ENCODE measurements around the gene COG5. TPM values are rescaled to one million over a fixed set of nuclear protein-coding genes. Genes with fewer than 3 reads are reported as not detected.

The COG5 gene
- total RNA-seq, 1 experiment from 2014 or later: 29.1 TPM

GRCh38 chr7:107610323-107610722 is 46.6 kb upstream of the COG5 start:
- no peaks in the 10 kb centered on the region for H3K9me3 ChIP-seq (ENCODE audit: control insufficient read depth, insufficient read depth, low read depth, low read length)
- no peak for DNase-seq (ENCODE audit: low read depth, low spot score)
- TF ChIP-seq, protein P1, sequence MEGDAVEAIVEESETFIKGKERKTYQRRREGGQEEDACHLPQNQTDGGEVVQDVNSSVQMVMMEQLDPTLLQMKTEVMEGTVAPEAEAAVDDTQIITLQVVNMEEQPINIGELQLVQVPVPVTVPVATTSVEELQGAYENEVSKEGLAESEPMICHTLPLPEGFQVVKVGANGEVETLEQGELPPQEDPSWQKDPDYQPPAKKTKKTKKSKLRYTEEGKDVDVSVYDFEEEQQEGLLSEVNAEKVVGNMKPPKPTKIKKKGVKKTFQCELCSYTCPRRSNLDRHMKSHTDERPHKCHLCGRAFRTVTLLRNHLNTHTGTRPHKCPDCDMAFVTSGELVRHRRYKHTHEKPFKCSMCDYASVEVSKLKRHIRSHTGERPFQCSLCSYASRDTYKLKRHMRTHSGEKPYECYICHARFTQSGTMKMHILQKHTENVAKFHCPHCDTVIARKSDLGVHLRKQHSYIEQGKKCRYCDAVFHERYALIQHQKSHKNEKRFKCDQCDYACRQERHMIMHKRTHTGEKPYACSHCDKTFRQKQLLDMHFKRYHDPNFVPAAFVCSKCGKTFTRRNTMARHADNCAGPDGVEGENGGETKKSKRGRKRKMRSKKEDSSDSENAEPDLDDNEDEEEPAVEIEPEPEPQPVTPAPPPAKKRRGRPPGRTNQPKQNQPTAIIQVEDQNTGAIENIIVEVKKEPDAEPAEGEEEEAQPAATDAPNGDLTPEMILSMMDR (IDR thresholded peaks at IDR 0.05): no peak
- TF ChIP-seq, protein P2, sequence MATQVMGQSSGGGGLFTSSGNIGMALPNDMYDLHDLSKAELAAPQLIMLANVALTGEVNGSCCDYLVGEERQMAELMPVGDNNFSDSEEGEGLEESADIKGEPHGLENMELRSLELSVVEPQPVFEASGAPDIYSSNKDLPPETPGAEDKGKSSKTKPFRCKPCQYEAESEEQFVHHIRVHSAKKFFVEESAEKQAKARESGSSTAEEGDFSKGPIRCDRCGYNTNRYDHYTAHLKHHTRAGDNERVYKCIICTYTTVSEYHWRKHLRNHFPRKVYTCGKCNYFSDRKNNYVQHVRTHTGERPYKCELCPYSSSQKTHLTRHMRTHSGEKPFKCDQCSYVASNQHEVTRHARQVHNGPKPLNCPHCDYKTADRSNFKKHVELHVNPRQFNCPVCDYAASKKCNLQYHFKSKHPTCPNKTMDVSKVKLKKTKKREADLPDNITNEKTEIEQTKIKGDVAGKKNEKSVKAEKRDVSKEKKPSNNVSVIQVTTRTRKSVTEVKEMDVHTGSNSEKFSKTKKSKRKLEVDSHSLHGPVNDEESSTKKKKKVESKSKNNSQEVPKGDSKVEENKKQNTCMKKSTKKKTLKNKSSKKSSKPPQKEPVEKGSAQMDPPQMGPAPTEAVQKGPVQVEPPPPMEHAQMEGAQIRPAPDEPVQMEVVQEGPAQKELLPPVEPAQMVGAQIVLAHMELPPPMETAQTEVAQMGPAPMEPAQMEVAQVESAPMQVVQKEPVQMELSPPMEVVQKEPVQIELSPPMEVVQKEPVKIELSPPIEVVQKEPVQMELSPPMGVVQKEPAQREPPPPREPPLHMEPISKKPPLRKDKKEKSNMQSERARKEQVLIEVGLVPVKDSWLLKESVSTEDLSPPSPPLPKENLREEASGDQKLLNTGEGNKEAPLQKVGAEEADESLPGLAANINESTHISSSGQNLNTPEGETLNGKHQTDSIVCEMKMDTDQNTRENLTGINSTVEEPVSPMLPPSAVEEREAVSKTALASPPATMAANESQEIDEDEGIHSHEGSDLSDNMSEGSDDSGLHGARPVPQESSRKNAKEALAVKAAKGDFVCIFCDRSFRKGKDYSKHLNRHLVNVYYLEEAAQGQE (IDR thresholded peaks at IDR 0.05; ENCODE audit: insufficient read depth in 1 of 2, low read depth in 2 of 2, low read length in 1 of 2): no peak
- TF ChIP-seq TCF7L2 (IDR thresholded peaks at IDR 0.05; ENCODE audit: low read depth, low read length): no peak
- TF ChIP-seq POLR2AphosphoS5 (IDR thresholded peaks at IDR 0.05; ENCODE audit: low read depth, low read length): no peak
- TF ChIP-seq SIN3A (IDR thresholded peaks at IDR 0.05; ENCODE audit: borderline replicate concordance, insufficient read depth, low read depth, low read length): no peak
- ChIA-PET CTCF (no interaction called here), POLR2A (no interaction called here)
- no peaks in the 10 kb centered on the region for H3K4me1 ChIP-seq (ENCODE audit: control insufficient read depth, insufficient read depth, low read length)
- H3K27me3 ChIP-seq (ENCODE audit: control insufficient read depth, insufficient read depth, low read length): no peaks in the 10 kb centered on the region
- no peak overlapping the region for H3K27ac ChIP-seq (ENCODE audit: low read length)
- no peak overlapping the region for H3K4me3 ChIP-seq (ENCODE audit: low read depth in 2 of 2, low read length in 2 of 2)
- H3K36me3 ChIP-seq (ENCODE audit: control insufficient read depth, insufficient read depth, low read length): peaks cover 8% of the 10 kb centered on the region; the same call in 1 of the 2 replicates
- ATAC-seq: no peak
- no TSS peak for BruUV-seq (replicated peaks)
- in situ Hi-C loops (cut with HindIII; ENCODE audit: low pct_unique_long_range_greater_than_20kb, low sequenced_read_pairs): no loop called here
- intact Hi-C loops (cut with micrococcal nuclease; ENCODE audit: unreplicated experiment): no loop called here

DNA sequence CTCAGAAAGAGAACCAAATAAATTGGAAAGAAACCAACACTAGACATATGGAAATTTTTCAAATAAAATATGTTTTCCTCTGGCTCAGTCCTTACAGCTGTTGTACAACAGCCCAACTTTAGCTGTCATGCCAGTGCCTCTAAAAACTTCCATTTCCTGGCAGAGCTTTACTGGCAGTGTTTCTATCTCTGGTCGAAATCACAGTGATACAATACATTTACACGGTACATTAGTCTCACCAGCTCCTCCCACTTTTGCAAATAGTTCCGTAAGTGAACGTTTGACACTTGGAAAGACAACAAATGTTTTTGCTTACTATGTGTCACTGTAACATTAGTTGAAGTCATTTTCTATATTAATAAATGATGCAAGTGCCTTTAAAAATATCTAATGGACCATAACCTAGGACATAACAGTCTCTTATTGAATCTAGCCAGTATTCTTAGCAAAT is 46.1 kb upstream of the COG5 start:
- no peak for TF ChIP-seq POLR2AphosphoS5 (IDR thresholded peaks at IDR 0.05; ENCODE audit: low read depth, low read length)
- POLR2A ChIA-PET: no interaction called here
- no TSS peak for BruUV-seq (replicated peaks)

GRCh38 chr7:107606303-107606702 is 42.6 kb upstream of the COG5 start:
- no peak overlapping the region for H3K4me3 ChIP-seq (ENCODE audit: low read depth in 2 of 2, low read length in 2 of 2)
- intact Hi-C loops (cut with micrococcal nuclease; ENCODE audit: unreplicated experiment) (no loop called here), in situ Hi-C loops (cut with HindIII; ENCODE audit: low pct_unique_long_range_greater_than_20kb, low sequenced_read_pairs) (no loop called here)
- H3K4me1 ChIP-seq (ENCODE audit: control insufficient read depth, insufficient read depth, low read length): no peaks in the 10 kb centered on the region
- ATAC-seq (no peak), DNase-seq (ENCODE audit: low read depth, low spot score) (no peak)
- H3K27me3 ChIP-seq (ENCODE audit: control insufficient read depth, insufficient read depth, low read length): no peaks in the 10 kb centered on the region
- H3K9me3 ChIP-seq (ENCODE audit: control insufficient read depth, insufficient read depth, low read depth, low read length): no peaks in the 10 kb centered on the region
- TF ChIP-seq, protein P1 (IDR thresholded peaks at IDR 0.05): no peak
- TF ChIP-seq POLR2AphosphoS5 (IDR thresholded peaks at IDR 0.05; ENCODE audit: low read depth, low read length): no peak
- TF ChIP-seq, protein P2 (IDR thresholded peaks at IDR 0.05; ENCODE audit: insufficient read depth in 1 of 2, low read depth in 2 of 2, low read length in 1 of 2): no peak
- no TSS peak for BruUV-seq (replicated peaks)
- no peak overlapping the region for H3K27ac ChIP-seq (ENCODE audit: low read length)
- ChIA-PET POLR2A (no interaction called here), CTCF (no interaction called here)
- H3K36me3 ChIP-seq (ENCODE audit: control insufficient read depth, insufficient read depth, low read length): peaks cover 10% of the 10 kb centered on the region

More for the DNA sequence above, 46.1 kb upstream of the COG5 start:
- H3K27me3 ChIP-seq (ENCODE audit: control insufficient read depth, insufficient read depth, low read length): no peaks in the 10 kb centered on the region
- no peak overlapping the region for H3K4me3 ChIP-seq (ENCODE audit: low read depth in 2 of 2, low read length in 2 of 2)
- no peaks in the 10 kb centered on the region for H3K4me1 ChIP-seq (ENCODE audit: control insufficient read depth, insufficient read depth, low read length)
- intact Hi-C loops (cut with micrococcal nuclease; ENCODE audit: unreplicated experiment): no loop called here
- in situ Hi-C loops (cut with HindIII; ENCODE audit: low pct_unique_long_range_greater_than_20kb, low sequenced_read_pairs): no loop called here
- H3K36me3 ChIP-seq (ENCODE audit: control insufficient read depth, insufficient read depth, low read length): peaks cover 8% of the 10 kb centered on the region; the same call in 1 of the 2 replicates
- ATAC-seq (no peak), DNase-seq (ENCODE audit: low read depth, low spot score) (no peak)
- no peak overlapping the region for H3K27ac ChIP-seq (ENCODE audit: low read length)
- CTCF ChIA-PET: no interaction called here
- no peaks in the 10 kb centered on the region for H3K9me3 ChIP-seq (ENCODE audit: control insufficient read depth, insufficient read depth, low read depth, low read length)
